Measurements from ENCODE around the gene CCM2L.

CCM2L gene

DNA sequence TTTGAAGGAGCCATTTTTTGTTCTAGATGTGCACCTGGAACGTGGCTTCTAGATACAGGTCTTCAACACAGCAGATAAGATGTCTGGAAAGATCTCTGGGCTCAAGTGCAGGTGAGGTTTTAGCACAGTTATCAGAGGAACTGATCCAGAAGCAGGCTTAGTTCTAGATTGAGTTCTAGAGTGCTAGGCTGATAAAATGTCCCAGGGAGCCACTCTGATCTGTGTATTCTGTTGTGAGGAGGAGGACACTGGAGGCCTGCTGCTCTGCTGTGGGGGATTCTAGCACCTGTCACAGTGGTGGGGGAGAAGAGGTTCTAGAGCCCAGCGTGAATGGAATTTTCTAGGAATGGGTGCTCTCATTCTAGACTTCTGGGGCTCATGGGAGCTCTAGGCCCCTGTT lies 12.0 kb upstream of the CCM2L start:
- Histone ChIP-seq H3K36me3 (ENCODE audit: control insufficient read depth, insufficient read depth, low read length) (peaks cover 2% of the 10 kb centered on the region), H3K9ac (ENCODE audit: low read depth, low read length) (no peak overlapping the region), H3K9me3 (ENCODE audit: control insufficient read depth, insufficient read depth, low read length) (no peaks in the 10 kb centered on the region), H3K4me3 (ENCODE audit: low read depth, low read length) (no peak overlapping the region), H3K27me3 (ENCODE audit: control insufficient read depth, insufficient read depth, low read length) (peaks cover 25% of the 10 kb centered on the region), H3K4me1 (ENCODE audit: control insufficient read depth, insufficient read depth, low read length) (peaks cover 4% of the 10 kb centered on the region)

DNA sequence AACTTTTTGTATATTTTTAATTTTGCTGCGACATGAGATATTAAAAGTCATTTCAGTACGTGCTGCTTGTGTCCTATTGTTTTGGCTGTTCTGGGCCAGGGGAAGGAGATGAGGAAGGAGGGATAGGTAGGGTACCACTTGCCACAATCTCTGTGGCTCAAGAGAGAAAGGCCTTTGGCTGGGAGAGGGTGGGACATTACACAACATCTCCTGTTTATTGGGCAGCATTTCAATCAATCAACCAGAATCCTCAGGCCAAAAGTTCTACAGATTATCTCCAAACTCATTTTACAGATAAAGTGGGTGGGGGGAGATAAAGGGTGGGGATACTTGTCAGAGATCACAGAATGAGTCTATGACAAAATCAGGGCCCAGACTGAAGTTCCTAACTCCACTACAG lies 6.9 kb upstream of the CCM2L start:
- Histone ChIP-seq H3K9ac (ENCODE audit: low read depth, low read length) (no peak overlapping the region), H3K9me3 (ENCODE audit: control insufficient read depth, insufficient read depth, low read length) (no peaks in the 10 kb centered on the region), H3K4me1 (ENCODE audit: control insufficient read depth, insufficient read depth, low read length) (peaks cover 10% of the 10 kb centered on the region), H3K36me3 (ENCODE audit: control insufficient read depth, insufficient read depth, low read length) (no peaks in the 10 kb centered on the region), H3K4me3 (ENCODE audit: low read depth, low read length) (no peak overlapping the region), H3K27me3 (ENCODE audit: control insufficient read depth, insufficient read depth, low read length) (no peaks in the 10 kb centered on the region)

DNA sequence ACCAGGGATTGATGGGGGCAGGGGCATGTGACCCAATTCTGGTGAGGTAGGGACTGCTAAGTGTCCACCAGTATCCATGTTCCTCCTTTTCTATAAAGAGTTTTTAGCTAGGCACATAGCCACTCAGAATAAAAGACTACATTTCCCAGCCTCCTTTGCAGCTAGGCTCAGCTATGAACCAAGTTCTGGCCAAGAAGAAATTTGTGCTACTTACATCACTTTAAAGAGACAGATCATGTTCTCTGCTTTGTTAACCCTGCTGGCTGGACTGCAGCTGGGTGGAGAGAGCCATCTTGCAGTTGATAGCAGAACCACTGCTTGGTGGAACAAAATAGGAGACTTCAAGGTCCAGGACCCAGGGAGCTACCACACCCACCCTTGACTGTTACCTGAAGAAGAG lies 5.3 kb upstream of the CCM2L start:
- no peaks in the 10 kb centered on the region for H3K36me3 ChIP-seq (ENCODE audit: control insufficient read depth, insufficient read depth, low read length)
- H3K27me3 ChIP-seq (ENCODE audit: control insufficient read depth, insufficient read depth, low read length), result no peaks in the 10 kb centered on the region
- no peak overlapping the region for H3K4me3 ChIP-seq (ENCODE audit: low read depth, low read length)
- no peaks in the 10 kb centered on the region for H3K9me3 ChIP-seq (ENCODE audit: control insufficient read depth, insufficient read depth, low read length)
- H3K9ac ChIP-seq (ENCODE audit: low read depth, low read length), result no peak overlapping the region
- H3K4me1 ChIP-seq (ENCODE audit: control insufficient read depth, insufficient read depth, low read length), result peaks cover 15% of the 10 kb centered on the region

DNA sequence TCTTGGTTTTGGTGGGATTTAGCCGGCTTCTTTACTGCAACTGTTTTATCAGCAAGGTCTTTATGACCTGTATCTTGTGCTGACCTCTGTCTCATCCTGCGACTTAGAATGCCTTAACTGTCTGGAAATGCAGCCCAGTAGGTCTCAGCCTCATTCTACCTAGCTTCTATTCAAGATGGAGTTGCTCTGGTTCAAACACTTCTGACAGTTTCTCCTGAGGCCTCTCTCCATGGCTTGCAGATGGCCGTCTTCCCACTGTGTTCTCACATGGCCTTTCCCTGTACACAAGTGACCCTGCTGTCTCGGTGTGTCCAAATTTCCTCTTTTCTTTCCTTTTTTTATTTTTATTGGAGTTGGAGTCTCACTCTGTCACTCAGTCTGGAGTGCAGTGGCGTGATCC lies 4.2 kb upstream of the CCM2L start:
- Histone ChIP-seq H3K9ac (ENCODE audit: low read depth, low read length) (no peak overlapping the region), H3K9me3 (ENCODE audit: control insufficient read depth, insufficient read depth, low read length) (no peaks in the 10 kb centered on the region), H3K27me3 (ENCODE audit: control insufficient read depth, insufficient read depth, low read length) (no peaks in the 10 kb centered on the region), H3K4me1 (ENCODE audit: control insufficient read depth, insufficient read depth, low read length) (peaks cover 17% of the 10 kb centered on the region), H3K36me3 (ENCODE audit: control insufficient read depth, insufficient read depth, low read length) (no peaks in the 10 kb centered on the region), H3K4me3 (ENCODE audit: low read depth, low read length) (no peak overlapping the region)

DNA sequence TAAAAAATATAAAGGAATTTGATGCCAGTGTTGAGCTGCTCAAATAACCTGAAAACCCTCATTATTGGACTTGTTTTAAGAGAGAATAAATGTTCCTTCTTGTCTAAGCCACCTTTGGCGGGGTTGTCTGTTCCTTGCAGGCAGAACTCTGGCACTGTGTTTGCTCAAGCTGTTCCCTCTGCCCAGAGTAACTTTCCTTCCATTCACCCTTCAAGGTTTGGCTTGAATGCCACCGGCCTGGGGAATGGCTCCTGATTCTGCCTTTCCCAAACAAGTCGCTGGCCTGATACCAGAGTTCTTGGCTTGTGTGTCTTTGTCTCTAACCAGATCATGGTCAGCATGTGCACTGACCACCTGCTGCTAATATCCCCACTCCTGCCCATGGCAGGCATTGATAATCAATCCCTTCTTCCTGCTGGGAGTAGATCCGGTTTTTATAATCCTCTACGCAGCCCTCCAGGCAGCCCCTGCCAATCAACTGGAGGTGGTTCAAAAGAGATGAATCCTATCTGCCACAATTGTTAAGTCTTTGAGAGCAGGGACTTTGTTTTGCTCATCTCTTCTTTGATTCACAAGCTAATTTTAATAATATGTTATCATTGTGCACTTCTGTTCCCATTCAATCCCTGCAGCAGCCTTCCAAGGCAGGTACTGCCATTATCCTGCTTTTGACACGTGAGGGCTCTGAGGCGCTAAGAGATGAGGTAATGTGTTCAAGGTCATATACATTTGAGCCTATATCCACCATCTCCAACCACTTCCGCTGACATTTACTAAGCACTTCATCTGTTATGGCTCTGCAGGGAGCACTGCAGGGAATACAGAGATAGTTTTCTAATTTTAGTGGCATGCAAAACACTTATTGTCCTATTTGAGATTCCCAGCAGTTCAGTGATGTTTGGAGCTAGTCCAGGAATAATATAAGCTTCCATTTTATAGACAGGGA lies 3.1 kb upstream of the CCM2L start:
- H3K4me3 ChIP-seq (ENCODE audit: low read depth, low read length), result no peak overlapping the region
- no peak overlapping the region for H3K9ac ChIP-seq (ENCODE audit: low read depth, low read length)
- H3K36me3 ChIP-seq (ENCODE audit: control insufficient read depth, insufficient read depth, low read length), result no peaks in the 10 kb centered on the region
- H3K4me1 ChIP-seq (ENCODE audit: control insufficient read depth, insufficient read depth, low read length), result peaks cover 17% of the 10 kb centered on the region
- no peaks in the 10 kb centered on the region for H3K9me3 ChIP-seq (ENCODE audit: control insufficient read depth, insufficient read depth, low read length)
- H3K27me3 ChIP-seq (ENCODE audit: control insufficient read depth, insufficient read depth, low read length), result no peaks in the 10 kb centered on the region

DNA sequence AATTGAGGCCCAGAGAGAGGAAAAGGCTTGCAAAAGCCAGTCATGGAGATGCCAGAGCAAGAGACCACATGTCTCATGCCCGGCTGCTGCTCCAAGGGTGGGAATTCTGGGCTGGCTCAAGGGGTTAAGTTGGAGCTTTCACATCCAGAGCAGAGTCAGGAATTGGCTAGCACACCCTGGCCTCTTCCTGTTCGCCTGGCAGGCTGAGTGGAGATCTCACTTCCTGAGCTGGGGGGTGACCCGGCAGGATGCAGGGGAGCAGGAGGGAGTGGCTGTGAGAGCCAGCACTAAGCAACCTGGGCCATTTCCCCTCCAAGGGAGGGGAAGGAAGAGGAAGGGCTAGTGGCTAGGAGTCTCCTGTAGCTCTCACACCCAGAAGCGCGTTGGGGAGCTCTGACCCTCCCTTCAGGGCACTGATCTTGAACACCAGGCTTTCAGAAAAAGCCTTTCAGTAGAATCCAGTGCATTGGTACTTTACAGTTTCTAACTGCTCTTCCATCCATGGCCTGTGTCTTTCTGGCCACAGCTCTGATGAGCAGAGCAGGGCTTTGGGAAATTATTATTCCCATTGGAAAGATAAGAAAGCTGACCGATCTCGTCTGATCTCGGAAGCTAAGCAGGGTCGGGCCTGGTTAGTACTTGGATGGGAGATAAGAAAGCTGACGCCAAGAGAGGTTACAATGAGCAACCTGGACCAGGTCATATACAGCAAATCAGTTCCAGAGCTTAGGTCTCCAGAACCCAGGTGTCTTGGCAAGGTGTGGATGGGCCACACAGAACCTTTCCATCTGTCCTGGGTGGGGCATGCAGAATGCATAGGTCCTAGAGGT lies 2.2 kb upstream of the CCM2L start:
- H3K4me3 ChIP-seq (ENCODE audit: low read depth, low read length), result no peak overlapping the region
- H3K36me3 ChIP-seq (ENCODE audit: control insufficient read depth, insufficient read depth, low read length), result no peaks in the 10 kb centered on the region
- H3K9ac ChIP-seq (ENCODE audit: low read depth, low read length), result peak overlapping the region; percentile 50
- H3K9me3 ChIP-seq (ENCODE audit: control insufficient read depth, insufficient read depth, low read length), result no peaks in the 10 kb centered on the region
- no peaks in the 10 kb centered on the region for H3K27me3 ChIP-seq (ENCODE audit: control insufficient read depth, insufficient read depth, low read length)
- peaks cover 17% of the 10 kb centered on the region for H3K4me1 ChIP-seq (ENCODE audit: control insufficient read depth, insufficient read depth, low read length)

DNA sequence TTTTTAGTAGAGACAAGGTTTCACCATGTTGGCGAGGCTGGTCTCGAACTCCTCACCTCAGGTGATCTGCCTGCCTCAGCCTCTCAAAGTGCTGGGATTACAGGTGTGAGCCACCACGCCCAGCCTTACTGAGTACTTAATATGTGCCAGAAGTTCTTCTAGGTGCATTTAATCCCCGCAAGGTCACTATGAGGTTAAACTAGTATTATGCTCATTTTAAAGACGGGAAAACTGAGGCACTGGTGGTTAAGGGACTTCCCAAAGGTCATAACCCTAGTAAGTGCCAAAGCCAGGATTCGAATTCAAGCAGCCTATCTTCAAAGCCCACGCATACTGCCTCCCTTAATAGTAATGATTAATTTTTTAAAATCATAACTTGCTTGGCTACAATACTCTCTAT lies 674 bp upstream of the CCM2L start:
- Histone ChIP-seq H3K9me3 (ENCODE audit: control insufficient read depth, insufficient read depth, low read length) (no peaks in the 10 kb centered on the region), H3K9ac (ENCODE audit: low read depth, low read length) (no peak overlapping the region), H3K36me3 (ENCODE audit: control insufficient read depth, insufficient read depth, low read length) (no peaks in the 10 kb centered on the region), H3K27me3 (ENCODE audit: control insufficient read depth, insufficient read depth, low read length) (no peaks in the 10 kb centered on the region), H3K4me1 (ENCODE audit: control insufficient read depth, insufficient read depth, low read length) (peaks cover 17% of the 10 kb centered on the region), H3K4me3 (ENCODE audit: low read depth, low read length) (no peak overlapping the region)

DNA sequence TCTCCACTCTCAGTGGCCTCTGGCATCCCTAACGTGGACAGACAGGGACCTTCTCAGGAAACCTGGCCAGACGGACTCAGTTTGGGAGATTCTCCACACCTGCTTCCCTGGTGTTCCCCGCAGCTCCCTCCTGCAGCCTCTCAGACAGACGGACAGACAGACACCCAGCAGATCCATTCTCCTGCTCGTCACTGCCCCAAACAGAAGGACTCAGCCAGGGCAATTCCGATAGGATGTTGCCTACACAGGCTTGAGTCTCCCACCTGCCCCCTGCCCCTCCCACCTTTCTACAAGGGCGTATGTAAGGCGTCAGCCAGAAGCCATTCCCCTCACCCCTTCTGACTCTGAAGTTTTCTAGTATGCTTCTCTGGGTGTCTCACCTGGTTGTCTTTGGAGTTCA lies 428 bp downstream of the CCM2L start:
- Histone ChIP-seq H3K4me3 (ENCODE audit: low read depth, low read length) (no peak overlapping the region), H3K9me3 (ENCODE audit: control insufficient read depth, insufficient read depth, low read length) (no peaks in the 10 kb centered on the region), H3K36me3 (ENCODE audit: control insufficient read depth, insufficient read depth, low read length) (no peaks in the 10 kb centered on the region), H3K27me3 (ENCODE audit: control insufficient read depth, insufficient read depth, low read length) (no peaks in the 10 kb centered on the region), H3K4me1 (ENCODE audit: control insufficient read depth, insufficient read depth, low read length) (peaks cover 17% of the 10 kb centered on the region), H3K9ac (ENCODE audit: low read depth, low read length) (no peak overlapping the region)

DNA sequence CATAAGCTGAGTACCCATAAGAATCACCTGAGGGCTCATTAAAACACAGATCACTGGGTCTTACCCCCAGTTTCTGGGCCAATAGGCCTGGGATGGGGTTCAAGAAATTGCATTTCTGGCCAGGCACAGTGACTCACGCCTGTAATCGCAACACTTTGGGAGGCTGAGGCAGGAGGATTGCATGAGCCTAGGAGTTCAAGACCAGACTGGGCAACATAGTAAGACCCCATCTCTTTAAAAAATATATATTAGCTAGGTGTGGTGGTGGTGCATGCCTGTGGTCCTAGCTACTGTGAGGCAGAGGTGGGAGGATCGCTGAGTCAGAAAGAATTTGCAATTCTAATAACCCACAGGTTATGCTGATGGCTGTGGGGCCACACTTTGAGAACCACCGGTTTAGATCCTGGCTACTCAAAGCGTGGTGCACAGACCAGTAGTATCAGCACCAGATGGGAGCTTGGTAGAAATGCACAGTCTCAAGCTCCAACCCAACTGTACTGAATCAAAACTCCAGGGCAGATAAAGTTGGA lies 2.0 kb downstream of the CCM2L start:
- Histone ChIP-seq H3K4me1 (ENCODE audit: control insufficient read depth, insufficient read depth, low read length) (peaks cover 17% of the 10 kb centered on the region), H3K27me3 (ENCODE audit: control insufficient read depth, insufficient read depth, low read length) (peaks cover 3% of the 10 kb centered on the region), H3K4me3 (ENCODE audit: low read depth, low read length) (no peak overlapping the region), H3K9ac (ENCODE audit: low read depth, low read length) (no peak overlapping the region), H3K9me3 (ENCODE audit: control insufficient read depth, insufficient read depth, low read length) (no peaks in the 10 kb centered on the region), H3K36me3 (ENCODE audit: control insufficient read depth, insufficient read depth, low read length) (no peaks in the 10 kb centered on the region)

DNA sequence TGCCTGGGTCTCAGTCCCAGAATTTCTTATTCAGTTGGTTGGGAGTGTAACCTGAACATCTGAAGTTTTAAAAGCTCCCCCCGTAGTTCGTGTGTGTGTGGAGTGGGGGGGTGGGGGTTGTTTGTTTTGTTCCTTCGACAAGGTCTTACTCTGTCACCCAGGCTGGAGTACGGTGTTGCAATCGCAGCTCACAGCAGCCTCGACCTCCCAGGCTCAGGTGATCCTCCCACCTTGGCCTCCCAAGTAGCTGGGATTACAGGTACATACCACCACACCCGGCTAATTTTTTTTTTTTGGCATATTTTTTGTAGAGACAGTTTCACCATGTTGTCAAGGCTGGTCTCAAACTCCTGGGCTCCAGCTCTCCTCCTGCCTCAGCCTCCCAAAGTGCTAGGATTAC lies 3.1 kb downstream of the CCM2L start:
- H3K9ac ChIP-seq (ENCODE audit: low read depth, low read length), result no peak overlapping the region
- H3K27me3 ChIP-seq (ENCODE audit: control insufficient read depth, insufficient read depth, low read length), result peaks cover 6% of the 10 kb centered on the region
- H3K36me3 ChIP-seq (ENCODE audit: control insufficient read depth, insufficient read depth, low read length), result no peaks in the 10 kb centered on the region
- H3K9me3 ChIP-seq (ENCODE audit: control insufficient read depth, insufficient read depth, low read length), result no peaks in the 10 kb centered on the region
- H3K4me1 ChIP-seq (ENCODE audit: control insufficient read depth, insufficient read depth, low read length), result peaks cover 7% of the 10 kb centered on the region
- no peak overlapping the region for H3K4me3 ChIP-seq (ENCODE audit: low read depth, low read length)

DNA sequence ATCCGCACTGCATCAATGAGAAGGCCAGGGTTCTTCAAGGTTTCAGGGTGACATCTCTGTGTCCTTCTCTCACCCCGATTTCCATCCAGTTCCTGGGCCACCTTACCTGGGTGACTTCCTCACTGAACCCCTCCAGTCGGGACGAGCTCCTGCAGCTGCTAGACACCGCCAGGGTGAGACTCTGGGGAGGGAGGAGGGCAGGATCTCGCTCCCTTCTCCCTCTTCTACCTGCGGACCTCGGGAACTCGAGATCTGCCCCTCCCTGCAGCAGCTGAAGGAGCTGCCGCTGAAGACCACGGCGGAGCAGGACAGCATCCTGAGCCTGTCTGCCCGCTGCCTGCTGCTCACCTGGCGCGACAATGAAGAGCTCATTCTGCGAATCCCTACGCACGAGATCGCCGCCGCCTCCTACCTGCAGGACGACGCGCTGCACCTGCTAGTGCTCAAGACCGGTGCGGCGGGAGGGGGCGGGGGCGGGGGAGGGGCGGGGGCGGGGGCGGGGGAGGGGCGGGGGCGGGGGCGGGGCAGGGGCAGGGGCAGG lies 7.5 kb downstream of the CCM2L start:
- Histone ChIP-seq H3K36me3 (ENCODE audit: control insufficient read depth, insufficient read depth, low read length) (no peaks in the 10 kb centered on the region), H3K4me3 (ENCODE audit: low read depth, low read length) (peak overlapping the region; percentile 93), H3K9me3 (ENCODE audit: control insufficient read depth, insufficient read depth, low read length) (no peaks in the 10 kb centered on the region), H3K4me1 (ENCODE audit: control insufficient read depth, insufficient read depth, low read length) (peaks cover 3% of the 10 kb centered on the region), H3K27me3 (ENCODE audit: control insufficient read depth, insufficient read depth, low read length) (peaks cover 6% of the 10 kb centered on the region), H3K9ac (ENCODE audit: low read depth, low read length) (peak overlapping the region; percentile 68)
